HL-60 (cell line): Measurements from ENCODE around the gene EPB41L2.

Experiments
- DNase-seq, 2 experiments: peaks; one replicate each; pipeline ENCODE4 v3.0.0-alpha.2; 2010 to 2020; ENCODE audit warnings: low read depth in 1 of 2, low spot score in 1 of 2
- H3K27ac ChIP-seq: fragments of 250-450 bp; sonication (Bioruptor Pico); replicated peaks from 2 replicates; pipeline ENCODE4 v1.5.1; 2020; ENCODE audit warnings: mild to moderate bottlenecking, moderate library complexity
- H3K27me3 ChIP-seq: fragments of 250-450 bp; sonication (Bioruptor Pico); 2 replicates; pipeline ENCODE4 v1.5.1; 2021; ENCODE audit warnings: mild to moderate bottlenecking, moderate library complexity; ENCODE audit not compliant: insufficient read depth, poor library complexity, severe bottlenecking
- H3K4me3 ChIP-seq: replicated peaks from 2 replicates; pipeline ENCODE4 v1.5.1; 2011; ENCODE audit warnings: mild to moderate bottlenecking, control low read depth, low read length; ENCODE audit not compliant: insufficient read depth
- CTCF ChIP-seq: IDR thresholded peaks from one replicate; pipeline ENCODE4 v1.5.1; 2011; ENCODE audit warnings: low read length, control low read depth, inconsistent platforms; ENCODE audit not compliant: insufficient read depth
- GABPA ChIP-seq: IDR thresholded peaks from 2 replicates; pipeline ENCODE4 v1.6.1; 2012; ENCODE audit warnings: low read depth
- POLR2AphosphoS5 ChIP-seq: IDR thresholded peaks from 2 replicates; pipeline ENCODE4 v1.6.1; 2012; ENCODE audit warnings: low read depth
- SPI1 ChIP-seq: IDR thresholded peaks from 2 replicates; pipeline ENCODE4 v1.6.1; 2012; ENCODE audit warnings: low read depth, mild to moderate bottlenecking, borderline replicate concordance
- TF ChIP-seq, protein P1 (sequence below): IDR thresholded peaks from 2 replicates; pipeline ENCODE4 v1.6.1; 2012; ENCODE audit warnings: low read depth; ENCODE audit not compliant: insufficient replicate concordance

EPB41L2 gene

DNA sequence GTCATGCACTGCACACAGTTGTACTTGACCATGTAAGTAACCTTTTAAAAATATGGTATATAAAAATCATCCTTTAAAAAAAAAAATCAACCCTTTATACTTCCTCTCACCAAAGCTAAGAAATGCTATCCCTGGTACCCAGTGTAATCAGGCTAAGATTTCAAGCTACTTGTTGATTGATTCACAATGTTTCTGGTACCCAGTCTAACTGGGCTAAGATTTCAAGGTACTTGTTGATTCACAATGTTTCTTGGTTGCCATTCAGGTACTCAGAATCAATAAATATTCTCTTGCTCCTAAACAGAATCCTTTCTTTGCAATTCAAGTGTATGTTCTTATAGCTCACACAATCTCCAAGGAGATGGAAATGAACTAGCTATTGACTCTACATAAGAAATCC, 159.4 kb downstream of the EPB41L2 start:
- TF ChIP-seq SPI1, result no peak
- TF ChIP-seq GABPA, result no peak
- no peak for TF ChIP-seq POLR2AphosphoS5
- TF ChIP-seq, protein P1, sequence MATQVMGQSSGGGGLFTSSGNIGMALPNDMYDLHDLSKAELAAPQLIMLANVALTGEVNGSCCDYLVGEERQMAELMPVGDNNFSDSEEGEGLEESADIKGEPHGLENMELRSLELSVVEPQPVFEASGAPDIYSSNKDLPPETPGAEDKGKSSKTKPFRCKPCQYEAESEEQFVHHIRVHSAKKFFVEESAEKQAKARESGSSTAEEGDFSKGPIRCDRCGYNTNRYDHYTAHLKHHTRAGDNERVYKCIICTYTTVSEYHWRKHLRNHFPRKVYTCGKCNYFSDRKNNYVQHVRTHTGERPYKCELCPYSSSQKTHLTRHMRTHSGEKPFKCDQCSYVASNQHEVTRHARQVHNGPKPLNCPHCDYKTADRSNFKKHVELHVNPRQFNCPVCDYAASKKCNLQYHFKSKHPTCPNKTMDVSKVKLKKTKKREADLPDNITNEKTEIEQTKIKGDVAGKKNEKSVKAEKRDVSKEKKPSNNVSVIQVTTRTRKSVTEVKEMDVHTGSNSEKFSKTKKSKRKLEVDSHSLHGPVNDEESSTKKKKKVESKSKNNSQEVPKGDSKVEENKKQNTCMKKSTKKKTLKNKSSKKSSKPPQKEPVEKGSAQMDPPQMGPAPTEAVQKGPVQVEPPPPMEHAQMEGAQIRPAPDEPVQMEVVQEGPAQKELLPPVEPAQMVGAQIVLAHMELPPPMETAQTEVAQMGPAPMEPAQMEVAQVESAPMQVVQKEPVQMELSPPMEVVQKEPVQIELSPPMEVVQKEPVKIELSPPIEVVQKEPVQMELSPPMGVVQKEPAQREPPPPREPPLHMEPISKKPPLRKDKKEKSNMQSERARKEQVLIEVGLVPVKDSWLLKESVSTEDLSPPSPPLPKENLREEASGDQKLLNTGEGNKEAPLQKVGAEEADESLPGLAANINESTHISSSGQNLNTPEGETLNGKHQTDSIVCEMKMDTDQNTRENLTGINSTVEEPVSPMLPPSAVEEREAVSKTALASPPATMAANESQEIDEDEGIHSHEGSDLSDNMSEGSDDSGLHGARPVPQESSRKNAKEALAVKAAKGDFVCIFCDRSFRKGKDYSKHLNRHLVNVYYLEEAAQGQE, result no peak
- no peak for TF ChIP-seq CTCF
- H3K27ac ChIP-seq, result no peak overlapping the region
- H3K4me3 ChIP-seq, result no peak overlapping the region
- no peak for DNase-seq
- no peaks in the 10 kb centered on the region for H3K27me3 ChIP-seq

- H3K4me3 ChIP-seq, result no peak overlapping the region
- no peaks in the 10 kb centered on the region for H3K27me3 ChIP-seq
- no peak for DNase-seq
- H3K27ac ChIP-seq, result no peak overlapping the region
- TF ChIP-seq, protein P1, result no peak
- TF ChIP-seq SPI1 (no peak), CTCF (no peak), GABPA (no peak), POLR2AphosphoS5 (no peak)
Measured at GRCh38 chr6:130903007-130903406, 160.0 kb downstream of the EPB41L2 start.

DNA sequence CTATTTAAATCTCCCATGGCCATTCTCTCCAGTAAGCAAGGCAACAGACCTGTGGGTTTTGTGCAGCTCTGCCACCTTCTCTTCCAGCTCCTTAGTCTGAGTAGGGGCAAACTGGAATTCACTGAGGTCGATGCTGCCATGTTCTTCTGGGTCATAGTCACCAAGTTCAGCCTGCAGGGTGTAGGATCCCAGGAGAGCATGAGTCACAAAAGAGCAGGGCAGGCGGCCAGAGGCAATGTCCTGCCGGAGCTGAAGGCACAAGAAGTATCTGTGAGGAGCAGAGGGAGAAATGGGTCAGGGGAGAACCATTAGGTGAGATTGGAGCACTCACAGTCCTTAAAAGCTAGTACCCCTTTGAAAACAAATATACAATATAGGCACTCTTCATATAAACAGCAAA, 162.1 kb downstream of the EPB41L2 start:
- H3K27me3 ChIP-seq, result no peaks in the 10 kb centered on the region
- no peak for DNase-seq
- no peak overlapping the region for H3K27ac ChIP-seq
- no peak overlapping the region for H3K4me3 ChIP-seq
- TF ChIP-seq, protein P1, result no peak
- TF ChIP-seq SPI1, result no peak
- no peak for TF ChIP-seq POLR2AphosphoS5
- no peak for TF ChIP-seq CTCF
- TF ChIP-seq GABPA, result no peak
